Heart left ventricle (tissue), 16 donors: ENCODE data around the gene FADS3. TPM values are rescaled to one million over a fixed set of nuclear protein-coding genes. Genes with fewer than 3 reads are reported as not detected.

Experiments
- ATAC-seq, 4 donors: fragments of 200-7000 bp; cut with Tn5 transposase; one replicate each; pipeline ENCODE4 v1.9.1; 2020 to 2022; ENCODE audit warnings: moderate library complexity in 4 of 4, mild to moderate bottlenecking in 3 of 4, moderate number of reproducible peaks in 1 of 4
- DNase-seq, 5 donors: peaks; one replicate each; pipeline ENCODE4 v3.0.0-alpha.2; 2020
- H3K27ac ChIP-seq, 12 donors: fragments of 200-600 bp; sonication (generic) in 4 of 12; one replicate each; pipeline versions ENCODE4 v1.5.0 to v1.8.0; 2016 to 2022; ENCODE audit warnings: mild to moderate bottlenecking in 2 of 12
- H3K27me3 ChIP-seq, 9 donors: fragments of 200-600 bp; sonication (generic) in 2 of 9; one replicate each; pipeline versions ENCODE4 v1.5.1 to v1.8.0; 2016 to 2022; ENCODE audit warnings: mild to moderate bottlenecking in 3 of 9
- H3K36me3 ChIP-seq, 9 donors: fragments of 200-600 bp; sonication (generic) in 2 of 9; one replicate each; pipeline versions ENCODE4 v1.5.0 to v1.8.0; 2018 to 2022; ENCODE audit warnings: mild to moderate bottlenecking in 2 of 9
- H3K4me1 ChIP-seq, 12 donors: fragments of 200-600 bp; sonication (generic) in 4 of 12; one replicate each; pipeline versions ENCODE4 v1.5.0 to v1.8.0; 2016 to 2022; ENCODE audit warnings: mild to moderate bottlenecking in 3 of 12
- H3K4me3 ChIP-seq, 12 donors: fragments of 200-600 bp; sonication (generic) in 4 of 12; one replicate each; pipeline versions ENCODE4 v1.5.0 to v1.8.0; 2017 to 2022; ENCODE audit warnings: mild to moderate bottlenecking in 9 of 12, moderate library complexity in 4 of 12
- H3K9me3 ChIP-seq, 12 donors: fragments of 200-600 bp; sonication (generic) in 4 of 12; one replicate each; pipeline versions ENCODE4 v1.5.0 to v1.8.0; 2016 to 2022; ENCODE audit warnings: mild to moderate bottlenecking in 1 of 12
- POLR2A ChIP-seq, 2 donors: fragments of 450-650 bp; IDR thresholded peaks; one replicate each; pipeline ENCODE4 v1.6.1; 2017; ENCODE audit warnings: antibody characterized with exemption in 2 of 2, mild to moderate bottlenecking in 2 of 2, moderate library complexity in 2 of 2
- WGBS, 4 donors: extraction: QIAGEN DNeasy Blood & Tissue Kit in 2 of 4; methylation state at CpG; one replicate each; pipeline versions ENCODE4 v1.1.5 to v1.1.7; 2013 to 2018; 5-methylcytosine and 5-hydroxymethylcytosine counted together
- intact Hi-C, 10 donors: fragments of 100-400 bp; cut with DNase I; formaldehyde crosslinking; loops; one replicate each; pipeline versions ENCODE4 v1.11.1 to v1.14.2; 2022
- polyA plus RNA-seq, 2 donors: library from polyadenylated mRNA; stranded (reverse); fragments of 200-250 nt; gene quantifications; one replicate each; pipeline ENCODE4 v1.2.3, GENCODE V29; 2013
- total RNA-seq, 9 donors: library from RNA; depleted of rRNA in 2 of 9; stranded (reverse); fragments of >200 nt in 2 of 9; fragmentation: NEBNext Ultra II Directional in 3 of 9; extraction: Animal tissue kit (Norgen Biotek cat#: 25700) in 3 of 9; gene quantifications; one replicate each; pipeline versions ENCODE4 v1.1.0 to v1.2.4, GENCODE V29; 2016 to 2023
- TF ChIP-seq, protein P1 (sequence below), 12 donors: fragments of 200-600 bp; sonication (generic) in 4 of 12; IDR thresholded peaks; one replicate each; pipeline versions ENCODE4 v1.5.0 to v1.8.0; 2018 to 2022; ENCODE audit warnings: antibody characterized with exemption in 12 of 12, mild to moderate bottlenecking in 5 of 12
- donor health status: ischemic (EF 13 %, LVEDD 7.1; RV severe dilation, severe dysfunction).
- donor health status: healthy with polysubstance abuse.
- donor health status: DM: no; HTN: yes; CAD: no.
- donor health status: DM: no; HTN: no; CAD: no.
- donor health status: ischemic (EF 25% LVEDD 6.9; RV normal size, moderate dysfunction).
- donor health status: ischemic (EF 25% LVEDD 5.7; RV mildly dilated, moderate dysfunction).
- donor health status: healthy.
- donor health status: DM: yes; HTN: yes; CAD: no.
- donor health status: ischemic (EF 35%, LVEDD 5.7; RV mildly dilated, moderate dysfunction).
- donor health status: nonischemic (EF 11% LVEDD 7.7; RV severe dilation, severe dysfunction).
- donor health status: DM: yes; HTN: yes; CAD: no.
- donor health status: PGD.
- donor health status: ischemic (EF 29% LVEDD 5.4; RV normal size, mild dysfunction).
- donor health status: nonischemic (EF 23%, LVEDD 6.1; RV moderate dilation, normal function).

FADS3 gene
- total and polyA plus RNA-seq, 11 donors = 53.2 to 237 (median 79.6) TPM

GRCh38 chr11:61921446-61921845 lies 30.1 kb upstream of the FADS3 start:
- 84 to 96% (median 92%) methylated on average over 3 of the region's 3 CpGs for WGBS, 4 donors
- Histone ChIP-seq H3K27me3 (peaks cover 0 to 5% (median 0%) of the 10 kb centered on the region in 9 donors), H3K27ac (peak overlapping the region in 6 of 12 donors; percentile 28 to 97 (median 86)), H3K9me3 (no peaks in the 10 kb centered on the region), H3K4me1 (peaks cover 3 to 61% (median 39%) of the 10 kb centered on the region in 12 donors), H3K36me3 (no peaks in the 10 kb centered on the region), H3K4me3 (no peak overlapping the region)
- intact Hi-C loops = no loop called here
- no peak for DNase-seq
- ATAC-seq = no peak
- TF ChIP-seq, protein P1, sequence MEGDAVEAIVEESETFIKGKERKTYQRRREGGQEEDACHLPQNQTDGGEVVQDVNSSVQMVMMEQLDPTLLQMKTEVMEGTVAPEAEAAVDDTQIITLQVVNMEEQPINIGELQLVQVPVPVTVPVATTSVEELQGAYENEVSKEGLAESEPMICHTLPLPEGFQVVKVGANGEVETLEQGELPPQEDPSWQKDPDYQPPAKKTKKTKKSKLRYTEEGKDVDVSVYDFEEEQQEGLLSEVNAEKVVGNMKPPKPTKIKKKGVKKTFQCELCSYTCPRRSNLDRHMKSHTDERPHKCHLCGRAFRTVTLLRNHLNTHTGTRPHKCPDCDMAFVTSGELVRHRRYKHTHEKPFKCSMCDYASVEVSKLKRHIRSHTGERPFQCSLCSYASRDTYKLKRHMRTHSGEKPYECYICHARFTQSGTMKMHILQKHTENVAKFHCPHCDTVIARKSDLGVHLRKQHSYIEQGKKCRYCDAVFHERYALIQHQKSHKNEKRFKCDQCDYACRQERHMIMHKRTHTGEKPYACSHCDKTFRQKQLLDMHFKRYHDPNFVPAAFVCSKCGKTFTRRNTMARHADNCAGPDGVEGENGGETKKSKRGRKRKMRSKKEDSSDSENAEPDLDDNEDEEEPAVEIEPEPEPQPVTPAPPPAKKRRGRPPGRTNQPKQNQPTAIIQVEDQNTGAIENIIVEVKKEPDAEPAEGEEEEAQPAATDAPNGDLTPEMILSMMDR (IDR thresholded peaks at IDR 0.05) = no peak
- no peak for TF ChIP-seq POLR2A (IDR thresholded peaks at IDR 0.05)

DNA sequence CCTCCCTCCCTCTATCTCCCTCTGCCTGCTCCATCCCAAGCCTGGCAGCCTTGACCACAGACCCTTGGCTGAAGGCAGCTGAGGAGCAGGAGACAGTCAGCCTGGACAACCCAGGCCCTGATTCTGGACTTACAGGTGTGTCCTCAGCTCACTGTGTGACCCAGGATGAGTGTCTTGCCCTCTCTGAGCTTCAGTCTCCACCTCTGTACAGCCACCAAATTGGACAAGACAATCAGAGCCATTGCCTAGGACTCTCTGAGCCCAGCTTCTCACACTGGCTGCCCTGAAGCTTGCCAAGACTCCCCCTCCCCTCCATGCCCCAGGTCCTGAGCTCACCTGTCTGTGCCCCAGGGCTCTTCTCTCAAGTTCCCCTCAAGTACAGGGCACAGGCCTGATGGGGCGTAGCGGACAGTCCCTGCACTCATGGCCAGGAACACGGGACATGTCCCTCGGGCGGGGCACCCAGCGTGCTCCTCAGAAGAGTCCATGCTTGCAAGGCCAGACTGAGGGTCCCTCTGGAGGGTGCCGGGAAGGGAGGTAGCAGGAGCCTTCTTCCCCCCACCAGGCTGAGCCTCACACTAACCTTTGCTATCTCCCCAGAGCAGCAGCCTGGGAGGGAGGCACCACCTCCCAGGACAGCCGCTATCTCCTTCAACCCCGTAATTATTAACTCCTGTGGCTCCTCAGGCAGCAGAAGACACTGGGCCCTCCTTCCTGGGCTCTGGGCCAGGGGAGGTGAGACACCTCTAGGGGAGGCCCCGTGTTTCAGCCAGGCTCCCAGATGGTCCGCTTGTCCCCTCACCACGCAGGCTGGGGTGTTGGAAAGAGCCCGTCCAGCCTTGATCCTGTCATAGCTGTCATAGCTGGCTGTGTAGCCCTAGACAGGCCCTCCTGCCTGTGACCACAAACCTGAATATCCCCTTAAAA lies 28.6 kb upstream of the FADS3 start:
- H3K9me3 ChIP-seq = no peaks in the 10 kb centered on the region
- WGBS, 4 donors = 82 to 92% (median 83%) methylated on average over 9 to 13 of the region's 13 CpGs
- ATAC-seq = no peak
- H3K27ac ChIP-seq = peak overlapping the region in 11 of 12 donors; percentile 1 to 92 (median 75)
- peaks cover 3 to 71% (median 42%) of the 10 kb centered on the region in 12 donors for H3K4me1 ChIP-seq
- TF ChIP-seq POLR2A (IDR thresholded peaks at IDR 0.05) = no peak
- TF ChIP-seq, protein P1 (IDR thresholded peaks at IDR 0.05) = no peak
- H3K36me3 ChIP-seq = no peaks in the 10 kb centered on the region
- no peak for DNase-seq
- intact Hi-C loops = no loop called here
- H3K4me3 ChIP-seq = no peak overlapping the region
- H3K27me3 ChIP-seq = peaks cover 0 to 5% (median 0%) of the 10 kb centered on the region in 9 donors

DNA sequence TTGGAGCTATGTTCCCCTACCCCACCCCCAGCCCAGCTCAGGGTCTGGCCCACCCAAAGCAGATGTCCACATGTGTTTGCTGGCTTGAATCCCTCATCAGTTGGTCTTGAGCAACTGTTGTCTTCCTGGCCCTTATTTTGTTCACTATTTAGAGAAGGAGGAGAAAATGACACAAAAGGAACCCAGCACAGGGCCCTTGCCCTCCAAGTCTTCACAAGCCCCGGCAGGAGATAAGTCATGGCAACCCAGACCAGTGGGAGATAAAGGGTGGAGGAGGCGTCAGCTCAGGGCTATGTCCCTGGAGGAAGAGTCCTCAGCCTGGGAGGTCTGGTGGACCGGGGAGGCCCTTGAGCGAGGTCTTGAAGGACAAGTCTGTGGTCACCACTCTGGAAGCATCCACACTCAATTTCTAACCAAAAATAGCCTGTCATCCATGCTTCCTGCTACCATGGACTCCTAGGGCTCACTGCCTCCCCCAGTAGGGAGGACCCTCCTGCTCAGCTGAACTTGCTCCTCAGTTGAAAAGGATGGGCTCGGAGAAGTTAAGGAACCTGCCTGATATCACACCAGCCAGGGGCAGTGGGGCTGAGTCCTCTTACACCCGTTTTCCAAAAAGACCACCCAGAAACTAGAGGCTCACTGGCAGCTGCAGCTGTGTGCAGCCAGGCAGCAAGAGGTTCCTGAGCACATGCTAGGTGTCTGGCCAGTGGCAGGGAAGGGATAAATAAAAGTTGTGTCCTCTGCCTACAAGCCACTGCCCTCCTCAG lies 27.8 kb upstream of the FADS3 start:
- no peak overlapping the region for H3K4me3 ChIP-seq
- TF ChIP-seq, protein P1 (IDR thresholded peaks at IDR 0.05) = no peak
- TF ChIP-seq POLR2A (IDR thresholded peaks at IDR 0.05) = no peak
- intact Hi-C loops = no loop called here
- peak in 2 of 4 donors; percentile 0 to 29 for ATAC-seq
- H3K27me3 ChIP-seq = peaks cover 0 to 5% (median 0%) of the 10 kb centered on the region in 9 donors
- H3K27ac ChIP-seq = peak overlapping the region; percentile 1 to 92 (median 77)
- no peaks in the 10 kb centered on the region for H3K36me3 ChIP-seq
- H3K9me3 ChIP-seq = no peaks in the 10 kb centered on the region
- H3K4me1 ChIP-seq = peaks cover 3 to 73% (median 42%) of the 10 kb centered on the region in 12 donors
- peak in 1 of 5 donors; percentile 80 for DNase-seq
- 46 to 79% (median 75%) methylated on average over 2 to 6 of the region's 6 CpGs for WGBS, 4 donors
